H1 (cell line): ENCODE results near the gene HOXD4. TPM values are rescaled to one million over a fixed set of nuclear protein-coding genes. Genes with fewer than 3 reads are reported as not detected.

Experiments
- CTCF ChIA-PET: fragments of 300-600 bp; sonication (Branson Sonifier 250); formaldehyde crosslinking; loops from one replicate; lab custom pipeline; 2021; ENCODE audit not compliant: partially characterized antibody; lab: Charles Lee
- POLR2A ChIA-PET: fragments of 300-600 bp; sonication (Branson Sonifier 250); formaldehyde crosslinking; loops from one replicate; lab custom pipeline; 2021; ENCODE audit warnings: inconsistent platforms; ENCODE audit not compliant: partially characterized antibody; lab: Charles Lee
- DNase-seq, 2 experiments: peaks; one replicate each; pipeline versions ENCODE4 v3.0.0 to v3.0.0-alpha.2; 2010 to 2022; ENCODE audit warnings: low spot score in 2 of 2, low read depth in 1 of 2, mixed read lengths in 1 of 2
- FAIRE-seq: peaks from 2 replicates; lab custom pipeline; 2011; peaks lifted over from hg19 to GRCh38; lab: Jason Lieb, UNC
- H2AFZ ChIP-seq: 2 replicates; pipeline ENCODE4 v1.8.1; 2012; ENCODE audit warnings: low read length, inconsistent platforms
- H2AK5ac ChIP-seq: 2 replicates; pipeline ENCODE4 v1.6.1; 2013; ENCODE audit warnings: low read depth, low read length
- H2BK120ac ChIP-seq: replicated peaks from 2 replicates; pipeline ENCODE3; 2013; ENCODE audit warnings: low read depth, low read length, inconsistent platforms
- H2BK12ac ChIP-seq: 2 replicates; pipeline ENCODE4 v1.6.1; 2013; ENCODE audit warnings: low read depth, low read length
- H2BK15ac ChIP-seq: 2 replicates; pipeline ENCODE4 v1.6.1; 2013; ENCODE audit warnings: low read length
- H2BK20ac ChIP-seq: 2 replicates; pipeline ENCODE4 v1.6.1; 2013; ENCODE audit warnings: low read length
- H2BK5ac ChIP-seq: 2 replicates; pipeline ENCODE4 v1.6.1; 2013; ENCODE audit warnings: low read depth, low read length
- H3K14ac ChIP-seq: 2 replicates; pipeline ENCODE4 v1.6.1; 2013; ENCODE audit warnings: inconsistent platforms; ENCODE audit not compliant: insufficient read length
- H3K18ac ChIP-seq: 2 replicates; pipeline ENCODE4 v1.6.1; 2013; ENCODE audit warnings: low read length; ENCODE audit errors: extremely low read depth
- H3K23ac ChIP-seq: 2 replicates; pipeline ENCODE4 v1.6.1; 2013; ENCODE audit warnings: inconsistent platforms; ENCODE audit not compliant: insufficient read length
- H3K23me2 ChIP-seq: 2 replicates; pipeline ENCODE4 v1.6.1; 2013; ENCODE audit warnings: low read depth, low read length
- H3K27ac ChIP-seq: 2 replicates; pipeline ENCODE4 v1.6.1; 2011; ENCODE audit warnings: low read depth, low read length, inconsistent platforms
- H3K27me3 ChIP-seq, 4 experiments: replicated peaks in 1 of 4; 1 replicate in 1 of 4; 2 replicates in 3 of 4; pipeline versions ENCODE4 v1.6.1 to v1.8.1; 2011 to 2013; ENCODE audit warnings: low read length in 3 of 4, mild to moderate bottlenecking in 3 of 4, inconsistent platforms in 2 of 4, mixed read lengths in 2 of 4, moderate library complexity in 1 of 4; ENCODE audit not compliant: control insufficient read depth in 3 of 4, insufficient read depth in 3 of 4; ENCODE audit errors: extremely low read depth in 1 of 4
- H3K36me3 ChIP-seq, 4 experiments: 2 replicates each; pipeline versions ENCODE4 v1.6.1 to v1.8.1; 2011 to 2013; ENCODE audit warnings: mild to moderate bottlenecking in 4 of 4, low read length in 3 of 4, moderate library complexity in 2 of 4, control low read depth in 1 of 4, inconsistent platforms in 1 of 4; ENCODE audit not compliant: insufficient read depth in 4 of 4, control insufficient read depth in 2 of 4
- H3K4ac ChIP-seq: replicated peaks from 2 replicates; pipeline ENCODE3; 2013; ENCODE audit warnings: low read length, low read depth, mixed read lengths, inconsistent platforms; ENCODE audit not compliant: insufficient read length
- H3K4me1 ChIP-seq, 4 experiments: replicated peaks in 1 of 4; 1 replicate in 1 of 4; 2 replicates in 3 of 4; pipeline versions ENCODE4 v1.6.1 to v1.8.1; 2011 to 2013; ENCODE audit warnings: low read length in 3 of 4, inconsistent platforms in 2 of 4, mixed read lengths in 1 of 4; ENCODE audit not compliant: insufficient read depth in 4 of 4, control insufficient read depth in 3 of 4
- H3K4me2 ChIP-seq, 2 experiments: 2 replicates each; pipeline versions ENCODE4 v1.6.1 to v1.8.1; 2011 to 2013; ENCODE audit warnings: low read depth in 2 of 2, low read length in 2 of 2, control low read depth in 1 of 2, inconsistent platforms in 1 of 2, mild to moderate bottlenecking in 1 of 2; ENCODE audit not compliant: insufficient read depth in 1 of 2
- H3K4me3 ChIP-seq, 4 experiments: fragments of 200-600, 300-600 bp in 1 of 4; sonication (generic), shearing (Covaris generic), sonication (Bioruptor Twin) in 1 of 4; 2 replicates each; pipeline versions ENCODE4 v1.5.1 to v1.8.1; 2011 to 2016; ENCODE audit warnings: low read length in 4 of 4, low read depth in 3 of 4, control low read depth in 2 of 4, inconsistent platforms in 2 of 4, mild to moderate bottlenecking in 2 of 4, mixed read lengths in 1 of 4, moderate library complexity in 1 of 4; ENCODE audit not compliant: insufficient read depth in 2 of 4; ENCODE audit errors: extremely low read depth in 1 of 4
- H3K56ac ChIP-seq: replicated peaks from 2 replicates; pipeline ENCODE3; 2013; ENCODE audit warnings: low read depth, mild to moderate bottlenecking, mixed read lengths, low read length, inconsistent platforms; ENCODE audit not compliant: insufficient read length
- H3K79me1 ChIP-seq: 2 replicates; pipeline ENCODE4 v1.6.1; 2013; ENCODE audit warnings: low read depth, low read length, control low read depth
- H3K79me2 ChIP-seq, 2 experiments: 2 replicates each; pipeline versions ENCODE4 v1.6.1 to v1.8.1; 2012 to 2013; ENCODE audit warnings: low read length in 2 of 2, mild to moderate bottlenecking in 2 of 2, inconsistent platforms in 1 of 2; ENCODE audit not compliant: insufficient read depth in 2 of 2, control insufficient read depth in 1 of 2
- H3K9ac ChIP-seq, 4 experiments: replicated peaks in 1 of 4; 1 replicate in 1 of 4; 2 replicates in 3 of 4; pipeline versions ENCODE4 v1.6.1 to v1.8.1; 2011 to 2013; ENCODE audit warnings: low read depth in 3 of 4, low read length in 3 of 4, control low read depth in 2 of 4, mild to moderate bottlenecking in 2 of 4, moderate library complexity in 2 of 4, inconsistent platforms in 1 of 4; ENCODE audit errors: extremely low read depth in 1 of 4
- H3K9me3 ChIP-seq, 2 experiments: 2 replicates each; pipeline versions ENCODE4 v1.6.1 to v1.8.1; 2012 to 2013; ENCODE audit warnings: mild to moderate bottlenecking in 2 of 2, moderate library complexity in 2 of 2, control low read depth in 1 of 2, inconsistent platforms in 1 of 2, low read depth in 1 of 2, low read length in 1 of 2, mixed read lengths in 1 of 2; ENCODE audit not compliant: insufficient read depth in 2 of 2
- H4K20me1 ChIP-seq, 2 experiments: replicated peaks in 1 of 2; 2 replicates each; pipeline versions ENCODE3 to v1.8.1; 2011 to 2013; ENCODE audit warnings: inconsistent platforms in 2 of 2, low read length in 2 of 2, mild to moderate bottlenecking in 1 of 2; ENCODE audit not compliant: insufficient read depth in 2 of 2, control insufficient read depth in 1 of 2
- H4K5ac ChIP-seq: 2 replicates; pipeline ENCODE4 v1.6.1; 2013; ENCODE audit warnings: low read length, low read depth, mixed read lengths, inconsistent platforms; ENCODE audit not compliant: insufficient read length
- H4K8ac ChIP-seq: 2 replicates; pipeline ENCODE4 v1.8.0; 2013; ENCODE audit warnings: mild to moderate bottlenecking, moderate library complexity, low read length, inconsistent platforms; ENCODE audit not compliant: insufficient read depth; ENCODE audit errors: extremely low read depth
- H4K91ac ChIP-seq: replicated peaks from 2 replicates; pipeline ENCODE3; 2013; ENCODE audit warnings: low read length, mixed read lengths, inconsistent platforms; ENCODE audit not compliant: insufficient read length
- EZH2 ChIP-seq: fragments of 200-600 bp; sonication (generic); IDR thresholded peaks from 2 replicates; pipeline ENCODE4 v1.7.1; 2012; ENCODE audit warnings: low read depth, mild to moderate bottlenecking, moderate library complexity, low read length, inconsistent platforms; ENCODE audit not compliant: severe bottlenecking
- JUN ChIP-seq: IDR thresholded peaks from 2 replicates; pipeline ENCODE4 v1.6.1; 2011; ENCODE audit warnings: low read depth, mild to moderate bottlenecking, improper control_type of control experiment, low read length
- WGBS, 2 experiments: shearing (Covaris generic) in 1 of 2; methylation state at CpG; one replicate each; pipeline versions ENCODE4 v1.1.6 to v1.1.7; 2013 to 2015; ENCODE audit warnings: low lambda C conversion rate in 2 of 2, mixed read lengths in 2 of 2, inconsistent platforms in 1 of 2, low coverage in 1 of 2, missing lambda C conversion rate in 1 of 2; ENCODE audit not compliant: insufficient replicate concordance in 2 of 2, insufficient coverage in 1 of 2, insufficient read length in 1 of 2; ENCODE audit errors: extremely low coverage in 1 of 2, missing lambda C conversion rate in 1 of 2; 5-methylcytosine and 5-hydroxymethylcytosine counted together
- polyA plus RNA-seq, 7 experiments: library from polyadenylated mRNA; depleted of rRNA in 3 of 7; stranded (reverse) in 5 of 7; unstranded in 2 of 7; fragments of >200 nt in 5 of 7; fragments of 200-250 nt in 2 of 7; gene quantifications; 1 replicate in 5 of 7; 2 replicates in 1 of 7; 4 replicates in 1 of 7; pipeline versions ENCODE4 v1.2.1 to v1.2.3, GENCODE V29; 2011 to 2013; ENCODE audit warnings: missing spikeins in 2 of 7, mixed read lengths in 2 of 7
- total RNA-seq: library from RNA; stranded (reverse); fragmentation: NEBNext Ultra II Directional; extraction: Animal tissue kit (Norgen Biotek cat#: 25700); gene quantifications from 2 replicates; pipeline ENCODE4 v1.2.1, GENCODE V29; 2021

The HOXD4 gene
- total and polyA plus RNA-seq, 2 of the 8 experiments (the other 6 are each of a cell fraction or from before 2014, with no cell fraction given): not detected

- no peak overlapping the region for H3K4me2 ChIP-seq
- WGBS, 2 experiments: 39% methylated on average over 5 of the region's 5 CpGs; no CpG with 5 or more reads in 1 of the 2 experiments
- H4K5ac ChIP-seq: no peak overlapping the region
- no peak overlapping the region for H2BK12ac ChIP-seq
- no peaks in the 10 kb centered on the region for H3K9me3 ChIP-seq
- H2BK5ac ChIP-seq: no peak overlapping the region
- no peak overlapping the region for H2AFZ ChIP-seq
- FAIRE-seq (no peak), DNase-seq (peak in 1 of 2 experiments; percentile 46)
- no peaks in the 10 kb centered on the region for H3K79me2 ChIP-seq
- no peak overlapping the region for H4K8ac ChIP-seq
- no peaks in the 10 kb centered on the region; a peak in 1 of 8 replicates for H3K36me3 ChIP-seq
- H2BK20ac ChIP-seq: 0 out of 2 replicates have a peak overlapping the region, but pooled peaks have one; percentile 52
- no peak overlapping the region for H3K56ac ChIP-seq
- H3K23ac ChIP-seq: no peak overlapping the region
- peaks cover 11 to 41% of the 10 kb centered on the region in 2 experiments for H4K20me1 ChIP-seq
- H3K23me2 ChIP-seq: peaks cover 5% of the 10 kb centered on the region
- ChIA-PET CTCF (interaction anchor here (0.7 to 4.6 kb wide), 11 partner anchors 9 to 59 kb away, joined by 3 to 20 read pairs (median 6); no protein-coding TSS in a partner anchor), POLR2A (no interaction called here)
- peak overlapping the region; percentile 40; the same call in 1 of the 2 replicates for H2AK5ac ChIP-seq
- H3K4ac ChIP-seq: no peak overlapping the region
- no peak overlapping the region for H3K4me3 ChIP-seq
- H3K14ac ChIP-seq: no peak overlapping the region
- H3K27me3 ChIP-seq: peaks cover 91 to 99% (median 95%) of the 10 kb centered on the region in 4 experiments
- no peak overlapping the region for H3K9ac ChIP-seq
- H3K79me1 ChIP-seq: no peaks in the 10 kb centered on the region
- no peak overlapping the region; the same call in 1 of the 2 replicates for H3K18ac ChIP-seq
- 0 out of 2 replicates have a peak overlapping the region, but pooled peaks have one; percentile 1 for H2BK15ac ChIP-seq
- peaks cover 0 to 31% (median 17%) of the 10 kb centered on the region in 4 experiments; a peak in 6 of 7 replicates for H3K4me1 ChIP-seq
- H4K91ac ChIP-seq: no peak overlapping the region
- TF ChIP-seq JUN: no peak
- peak; percentile 27 for TF ChIP-seq EZH2
- H2BK120ac ChIP-seq: no peak overlapping the region
- H3K27ac ChIP-seq: no peak overlapping the region
These were observed 49.5 kb upstream of the HOXD4 start for GRCh38 chr2:176101842-176102241.
